ENCODE results near the gene LGR6.

Gene LGR6

GRCh38 chr1:202170726-202171125 is 22.9 kb upstream of the LGR6 start:
- Histone ChIP-seq H2AFZ (no peak overlapping the region), H3K27me3 (ENCODE audit: control insufficient read depth, insufficient read depth, low read length) (no peaks in the 10 kb centered on the region), H3K36me3 (ENCODE audit: control insufficient read depth, insufficient read depth, low read length) (no peaks in the 10 kb centered on the region), H3K27ac (no peak overlapping the region), H3K9ac (no peak overlapping the region), H3K79me2 (no peaks in the 10 kb centered on the region), H3K9me3 (ENCODE audit: control insufficient read depth, low read length) (no peaks in the 10 kb centered on the region), H3K4me3 (ENCODE audit: low read depth, low read length) (no peak overlapping the region), H3K4me2 (ENCODE audit: low read length) (no peak overlapping the region), H3K4me1 (no peaks in the 10 kb centered on the region)
- TF ChIP-seq, protein P1, sequence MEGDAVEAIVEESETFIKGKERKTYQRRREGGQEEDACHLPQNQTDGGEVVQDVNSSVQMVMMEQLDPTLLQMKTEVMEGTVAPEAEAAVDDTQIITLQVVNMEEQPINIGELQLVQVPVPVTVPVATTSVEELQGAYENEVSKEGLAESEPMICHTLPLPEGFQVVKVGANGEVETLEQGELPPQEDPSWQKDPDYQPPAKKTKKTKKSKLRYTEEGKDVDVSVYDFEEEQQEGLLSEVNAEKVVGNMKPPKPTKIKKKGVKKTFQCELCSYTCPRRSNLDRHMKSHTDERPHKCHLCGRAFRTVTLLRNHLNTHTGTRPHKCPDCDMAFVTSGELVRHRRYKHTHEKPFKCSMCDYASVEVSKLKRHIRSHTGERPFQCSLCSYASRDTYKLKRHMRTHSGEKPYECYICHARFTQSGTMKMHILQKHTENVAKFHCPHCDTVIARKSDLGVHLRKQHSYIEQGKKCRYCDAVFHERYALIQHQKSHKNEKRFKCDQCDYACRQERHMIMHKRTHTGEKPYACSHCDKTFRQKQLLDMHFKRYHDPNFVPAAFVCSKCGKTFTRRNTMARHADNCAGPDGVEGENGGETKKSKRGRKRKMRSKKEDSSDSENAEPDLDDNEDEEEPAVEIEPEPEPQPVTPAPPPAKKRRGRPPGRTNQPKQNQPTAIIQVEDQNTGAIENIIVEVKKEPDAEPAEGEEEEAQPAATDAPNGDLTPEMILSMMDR (IDR thresholded peaks at IDR 0.05), result no peak

- Histone ChIP-seq H3K4me1 (no peaks in the 10 kb centered on the region), H3K79me2 (no peaks in the 10 kb centered on the region), H3K27ac (no peak overlapping the region), H2AFZ (no peak overlapping the region), H3K9ac (no peak overlapping the region), H3K4me3 (ENCODE audit: low read depth, low read length) (no peak overlapping the region), H3K9me3 (ENCODE audit: control insufficient read depth, low read length) (no peaks in the 10 kb centered on the region), H3K27me3 (ENCODE audit: control insufficient read depth, insufficient read depth, low read length) (no peaks in the 10 kb centered on the region), H3K4me2 (ENCODE audit: low read length) (no peak overlapping the region), H3K36me3 (ENCODE audit: control insufficient read depth, insufficient read depth, low read length) (no peaks in the 10 kb centered on the region)
- TF ChIP-seq, protein P1 (IDR thresholded peaks at IDR 0.05), result no peak
These were observed 22.1 kb upstream of the LGR6 start for GRCh38 chr1:202171292-202172014.

GRCh38 chr1:202172015-202172355 is 21.6 kb upstream of the LGR6 start:
- no peaks in the 10 kb centered on the region for H3K4me1 ChIP-seq
- TF ChIP-seq, protein P1 (IDR thresholded peaks at IDR 0.05), result no peak
- H3K27me3 ChIP-seq (ENCODE audit: control insufficient read depth, insufficient read depth, low read length), result no peaks in the 10 kb centered on the region
- no peak overlapping the region for H2AFZ ChIP-seq
- H3K9me3 ChIP-seq (ENCODE audit: control insufficient read depth, low read length), result no peaks in the 10 kb centered on the region
- no peak overlapping the region for H3K4me2 ChIP-seq (ENCODE audit: low read length)
- H3K4me3 ChIP-seq (ENCODE audit: low read depth, low read length), result no peak overlapping the region
- no peaks in the 10 kb centered on the region for H3K79me2 ChIP-seq
- H3K27ac ChIP-seq, result no peak overlapping the region
- H3K9ac ChIP-seq, result no peak overlapping the region
- H3K36me3 ChIP-seq (ENCODE audit: control insufficient read depth, insufficient read depth, low read length), result no peaks in the 10 kb centered on the region

GRCh38 chr1:202173993-202174392 is 19.6 kb upstream of the LGR6 start:
- Histone ChIP-seq H2AFZ (no peak overlapping the region), H3K9me3 (ENCODE audit: control insufficient read depth, low read length) (no peaks in the 10 kb centered on the region), H3K9ac (no peak overlapping the region), H3K27ac (no peak overlapping the region), H3K4me1 (no peaks in the 10 kb centered on the region), H3K36me3 (ENCODE audit: control insufficient read depth, insufficient read depth, low read length) (no peaks in the 10 kb centered on the region), H3K27me3 (ENCODE audit: control insufficient read depth, insufficient read depth, low read length) (no peaks in the 10 kb centered on the region), H3K4me2 (ENCODE audit: low read length) (no peak overlapping the region), H3K79me2 (no peaks in the 10 kb centered on the region), H3K4me3 (ENCODE audit: low read depth, low read length) (no peak overlapping the region)
- TF ChIP-seq, protein P1 (IDR thresholded peaks at IDR 0.05), result no peak
